ENCODE measurements around the gene MPPED2. TPM values are rescaled to one million over a fixed set of nuclear protein-coding genes. Genes with fewer than 3 reads are reported as not detected.
A peak's percentile ranks its signal among the peaks of the same experiment; 100 is the strongest.

The MPPED2 gene
- total and polyA plus RNA-seq, 4 donors: 7.1 to 20.4 (median 7.9) TPM

- DNase-seq (no peak), ATAC-seq (ENCODE audit: low FRiP score) (no peak)
- peaks cover 0 to 5% of the 10 kb centered on the region in 2 donors for H3K4me1 ChIP-seq (ENCODE audit: control insufficient read depth in 1 of 2, insufficient read depth in 2 of 2, low read length in 2 of 2)
- intact Hi-C loops (cut with DNase I): no loop called here
- H3K27ac ChIP-seq (ENCODE audit: low read depth in 1 of 2, low read length in 2 of 2): peak overlapping the region; percentile 77 to 88
- H3K9me3 ChIP-seq (ENCODE audit: control insufficient read depth, low read length): no peaks in the 10 kb centered on the region
- no peak overlapping the region for H3K4me3 ChIP-seq (ENCODE audit: low read length in 2 of 2)
- H3K27me3 ChIP-seq (ENCODE audit: control insufficient read depth in 1 of 2, insufficient read depth in 2 of 2, low read length in 1 of 2): no peaks in the 10 kb centered on the region
- WGBS, 2 donors: 4 to 8% methylated on average over 5 of the region's 5 CpGs
- no peaks in the 10 kb centered on the region for H3K36me3 ChIP-seq (ENCODE audit: control insufficient read depth in 1 of 2, insufficient read depth in 2 of 2, low read length in 1 of 2)
Observed at GRCh38 chr11:30481330-30481729, 104.8 kb downstream of the MPPED2 start.

GRCh38 chr11:30479899-30480298, 106.3 kb downstream of the MPPED2 start:
- no peak overlapping the region for H3K4me3 ChIP-seq (ENCODE audit: low read length in 2 of 2)
- 58 to 71% methylated on average over 4 of the region's 4 CpGs for WGBS, 2 donors
- no peaks in the 10 kb centered on the region for H3K27me3 ChIP-seq (ENCODE audit: control insufficient read depth in 1 of 2, insufficient read depth in 2 of 2, low read length in 1 of 2)
- peaks cover 0 to 5% of the 10 kb centered on the region in 2 donors for H3K4me1 ChIP-seq (ENCODE audit: control insufficient read depth in 1 of 2, insufficient read depth in 2 of 2, low read length in 2 of 2)
- H3K36me3 ChIP-seq (ENCODE audit: control insufficient read depth in 1 of 2, insufficient read depth in 2 of 2, low read length in 1 of 2): no peaks in the 10 kb centered on the region
- peak overlapping the region; percentile 23 to 36 for H3K27ac ChIP-seq (ENCODE audit: low read depth in 1 of 2, low read length in 2 of 2)
- DNase-seq: no peak
- H3K9me3 ChIP-seq (ENCODE audit: control insufficient read depth, low read length): no peaks in the 10 kb centered on the region
- intact Hi-C loops (cut with DNase I): no loop called here
- no peak for ATAC-seq (ENCODE audit: low FRiP score)

GRCh38 chr11:30478923-30479322, 107.2 kb downstream of the MPPED2 start:
- Histone ChIP-seq H3K9me3 (ENCODE audit: control insufficient read depth, low read length) (no peaks in the 10 kb centered on the region), H3K36me3 (ENCODE audit: control insufficient read depth in 1 of 2, insufficient read depth in 2 of 2, low read length in 1 of 2) (no peaks in the 10 kb centered on the region), H3K27ac (ENCODE audit: low read depth in 1 of 2, low read length in 2 of 2) (peak overlapping the region; percentile 93 to 96), H3K27me3 (ENCODE audit: control insufficient read depth in 1 of 2, insufficient read depth in 2 of 2, low read length in 1 of 2) (no peaks in the 10 kb centered on the region), H3K4me1 (ENCODE audit: control insufficient read depth in 1 of 2, insufficient read depth in 2 of 2, low read length in 2 of 2) (peaks cover 0 to 7% of the 10 kb centered on the region in 2 donors), H3K4me3 (ENCODE audit: low read length in 2 of 2) (peak overlapping the region in 1 of 2 donors; percentile 6)
- intact Hi-C loops (cut with DNase I): no loop called here
- WGBS, 2 donors: 0 to 4% methylated on average over 3 of the region's 3 CpGs
- ATAC-seq (ENCODE audit: low FRiP score) (peak; percentile 86), DNase-seq (peak in 1 of 2 donors; percentile 50)

GRCh38 chr11:30477061-30477460, 109.1 kb downstream of the MPPED2 start:
- intact Hi-C loops (cut with DNase I): no loop called here
- Histone ChIP-seq H3K4me3 (ENCODE audit: low read length in 2 of 2) (no peak overlapping the region), H3K27me3 (ENCODE audit: control insufficient read depth in 1 of 2, insufficient read depth in 2 of 2, low read length in 1 of 2) (no peaks in the 10 kb centered on the region), H3K27ac (ENCODE audit: low read depth in 1 of 2, low read length in 2 of 2) (no peak overlapping the region), H3K36me3 (ENCODE audit: control insufficient read depth in 1 of 2, insufficient read depth in 2 of 2, low read length in 1 of 2) (no peaks in the 10 kb centered on the region), H3K4me1 (ENCODE audit: control insufficient read depth in 1 of 2, insufficient read depth in 2 of 2, low read length in 2 of 2) (peaks cover 0 to 17% of the 10 kb centered on the region in 2 donors), H3K9me3 (ENCODE audit: control insufficient read depth, low read length) (no peaks in the 10 kb centered on the region)
- ATAC-seq (ENCODE audit: low FRiP score): no peak
- DNase-seq: no peak

- ATAC-seq (ENCODE audit: low FRiP score): peak; percentile 44
- intact Hi-C loops (cut with DNase I): loop anchor here in 1 of 2 donors (5.0 kb wide), 1 partner anchor 37 kb away; no protein-coding TSS in a partner anchor
- Histone ChIP-seq H3K9me3 (ENCODE audit: control insufficient read depth, low read length) (no peaks in the 10 kb centered on the region), H3K27me3 (ENCODE audit: control insufficient read depth in 1 of 2, insufficient read depth in 2 of 2, low read length in 1 of 2) (no peaks in the 10 kb centered on the region), H3K4me1 (ENCODE audit: control insufficient read depth in 1 of 2, insufficient read depth in 2 of 2, low read length in 2 of 2) (peaks cover 0 to 17% of the 10 kb centered on the region in 2 donors), H3K27ac (ENCODE audit: low read depth in 1 of 2, low read length in 2 of 2) (peak overlapping the region in 1 of 2 donors; percentile 73), H3K36me3 (ENCODE audit: control insufficient read depth in 1 of 2, insufficient read depth in 2 of 2, low read length in 1 of 2) (no peaks in the 10 kb centered on the region), H3K4me3 (ENCODE audit: low read length in 2 of 2) (no peak overlapping the region)
- WGBS, 2 donors: 5 to 7% methylated on average over 4 of the region's 4 CpGs
- no peak for DNase-seq
Observed at GRCh38 chr11:30474151-30474954, 111.8 kb downstream of the MPPED2 start.

- no peaks in the 10 kb centered on the region for H3K27me3 ChIP-seq (ENCODE audit: control insufficient read depth in 1 of 2, insufficient read depth in 2 of 2, low read length in 1 of 2)
- ATAC-seq (ENCODE audit: low FRiP score): no peak
- peaks cover 0 to 22% of the 10 kb centered on the region in 2 donors for H3K4me1 ChIP-seq (ENCODE audit: control insufficient read depth in 1 of 2, insufficient read depth in 2 of 2, low read length in 2 of 2)
- no peaks in the 10 kb centered on the region for H3K36me3 ChIP-seq (ENCODE audit: control insufficient read depth in 1 of 2, insufficient read depth in 2 of 2, low read length in 1 of 2)
- no peak for DNase-seq
- no peak overlapping the region for H3K4me3 ChIP-seq (ENCODE audit: low read length in 2 of 2)
- H3K9me3 ChIP-seq (ENCODE audit: control insufficient read depth, low read length): no peaks in the 10 kb centered on the region
- intact Hi-C loops (cut with DNase I): loop anchor here in 1 of 2 donors (5.0 kb wide), 1 partner anchor 34 kb away; no protein-coding TSS in a partner anchor
- 21 to 32% methylated on average over 2 of the region's 2 CpGs for whole genome bisulfite sequencing, 2 donors
- no peak overlapping the region for H3K27ac ChIP-seq (ENCODE audit: low read depth in 1 of 2, low read length in 2 of 2)
Observed at GRCh38 chr11:30471244-30471643, 114.9 kb downstream of the MPPED2 start.

- no peak for DNase-seq
- peaks cover 3 to 23% of the 10 kb centered on the region in 2 donors for H3K4me1 ChIP-seq (ENCODE audit: control insufficient read depth in 1 of 2, insufficient read depth in 2 of 2, low read length in 2 of 2)
Observed at GRCh38 chr11:30468881-30469280, 117.3 kb downstream of the MPPED2 start.

GRCh38 chr11:30467176-30467575, 119.0 kb downstream of the MPPED2 start:
- ATAC-seq (ENCODE audit: low FRiP score) (no peak), DNase-seq (no peak)
- no peaks in the 10 kb centered on the region for H3K9me3 ChIP-seq (ENCODE audit: control insufficient read depth, low read length)
- intact Hi-C loops (cut with DNase I): no loop called here
- H3K4me1 ChIP-seq (ENCODE audit: control insufficient read depth in 1 of 2, insufficient read depth in 2 of 2, low read length in 2 of 2): peaks cover 5 to 14% of the 10 kb centered on the region in 2 donors
- peak overlapping the region; percentile 47 to 87 for H3K27ac ChIP-seq (ENCODE audit: low read depth in 1 of 2, low read length in 2 of 2)
- no peaks in the 10 kb centered on the region for H3K27me3 ChIP-seq (ENCODE audit: control insufficient read depth in 1 of 2, insufficient read depth in 2 of 2, low read length in 1 of 2)
- H3K4me3 ChIP-seq (ENCODE audit: low read length in 2 of 2): no peak overlapping the region
- no peaks in the 10 kb centered on the region for H3K36me3 ChIP-seq (ENCODE audit: control insufficient read depth in 1 of 2, insufficient read depth in 2 of 2, low read length in 1 of 2)

More at GRCh38 chr11:30468881-30469280, 117.3 kb downstream of the MPPED2 start:
- Histone ChIP-seq H3K27ac (ENCODE audit: low read depth in 1 of 2, low read length in 2 of 2) (peak overlapping the region; percentile 30 to 71), H3K9me3 (ENCODE audit: control insufficient read depth, low read length) (no peaks in the 10 kb centered on the region), H3K36me3 (ENCODE audit: control insufficient read depth in 1 of 2, insufficient read depth in 2 of 2, low read length in 1 of 2) (no peaks in the 10 kb centered on the region), H3K4me3 (ENCODE audit: low read length in 2 of 2) (no peak overlapping the region), H3K27me3 (ENCODE audit: control insufficient read depth in 1 of 2, insufficient read depth in 2 of 2, low read length in 1 of 2) (no peaks in the 10 kb centered on the region)
- WGBS, 2 donors: 0 to 2% methylated on average over 2 of the region's 2 CpGs
- no peak for ATAC-seq (ENCODE audit: low FRiP score)
- intact Hi-C loops (cut with DNase I): no loop called here

GRCh38 chr11:30465623-30466022, 120.5 kb downstream of the MPPED2 start:
- peaks cover 9 to 22% of the 10 kb centered on the region in 2 donors for H3K4me1 ChIP-seq (ENCODE audit: control insufficient read depth in 1 of 2, insufficient read depth in 2 of 2, low read length in 2 of 2)
- H3K27ac ChIP-seq (ENCODE audit: low read depth in 1 of 2, low read length in 2 of 2): peak overlapping the region; percentile 64 to 87
- intact Hi-C loops (cut with DNase I): no loop called here
- DNase-seq: no peak
- H3K36me3 ChIP-seq (ENCODE audit: control insufficient read depth in 1 of 2, insufficient read depth in 2 of 2, low read length in 1 of 2): no peaks in the 10 kb centered on the region
- H3K27me3 ChIP-seq (ENCODE audit: control insufficient read depth in 1 of 2, insufficient read depth in 2 of 2, low read length in 1 of 2): no peaks in the 10 kb centered on the region
- H3K9me3 ChIP-seq (ENCODE audit: control insufficient read depth, low read length): no peaks in the 10 kb centered on the region
- WGBS, 2 donors: 33 to 63% methylated on average over 1 of the region's 1 CpG
- no peak overlapping the region for H3K4me3 ChIP-seq (ENCODE audit: low read length in 2 of 2)
- no peak for ATAC-seq (ENCODE audit: low FRiP score)

Measured in aorta (tissue), 5 donors.